LNCAP (cell line): ENCODE results near the gene NDUFB10.

Experiments used
- TF ChIP-seq, protein P1 (sequence below): fragments of 450-650 bp; IDR thresholded peaks from 2 replicates; pipeline ENCODE4 v1.5.1; 2017; ENCODE audit warnings: mild to moderate bottlenecking

The NDUFB10 gene

DNA sequence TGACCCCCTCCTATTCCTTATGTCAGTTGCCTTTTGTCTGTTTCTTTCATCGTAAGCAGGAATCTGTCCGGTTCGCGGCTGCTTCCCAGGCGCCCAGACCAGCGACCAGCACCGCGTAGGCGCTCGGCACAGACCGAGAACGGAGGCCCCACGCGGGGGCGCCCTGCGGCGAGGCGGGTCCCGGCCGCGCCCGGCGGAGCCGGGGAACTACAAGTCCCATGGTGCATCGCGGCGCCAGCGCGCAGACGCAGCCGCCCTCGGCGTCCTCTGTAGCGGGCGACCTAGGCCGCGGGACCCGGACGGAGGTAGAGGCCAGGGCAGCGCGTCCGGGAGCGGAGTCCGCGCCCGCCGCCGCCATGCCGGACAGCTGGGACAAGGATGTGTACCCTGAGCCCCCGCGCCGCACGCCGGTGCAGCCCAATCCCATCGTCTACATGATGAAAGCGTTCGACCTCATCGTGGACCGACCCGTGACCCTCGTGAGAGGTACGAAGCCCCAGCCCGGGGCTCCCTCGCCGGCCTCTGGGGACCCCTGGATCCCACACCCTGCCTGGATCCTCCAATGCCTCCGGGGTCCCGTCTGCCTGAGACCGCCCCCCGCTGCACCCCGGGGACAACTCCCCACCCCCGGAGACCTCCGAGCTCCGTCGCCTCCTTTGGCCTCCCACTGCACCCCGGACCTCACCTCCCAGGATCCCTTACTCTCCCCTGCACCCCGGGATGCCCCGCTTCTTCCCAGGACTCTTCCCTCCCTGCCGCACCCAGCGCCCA lies at the start of gene NDUFB10:
Gene NDUFB10 (plus strand): TSS at position 270 of the 771 bp plus-strand sequence. CDS start 87 bp downstream, at position 357.
- TF ChIP-seq, protein P1, sequence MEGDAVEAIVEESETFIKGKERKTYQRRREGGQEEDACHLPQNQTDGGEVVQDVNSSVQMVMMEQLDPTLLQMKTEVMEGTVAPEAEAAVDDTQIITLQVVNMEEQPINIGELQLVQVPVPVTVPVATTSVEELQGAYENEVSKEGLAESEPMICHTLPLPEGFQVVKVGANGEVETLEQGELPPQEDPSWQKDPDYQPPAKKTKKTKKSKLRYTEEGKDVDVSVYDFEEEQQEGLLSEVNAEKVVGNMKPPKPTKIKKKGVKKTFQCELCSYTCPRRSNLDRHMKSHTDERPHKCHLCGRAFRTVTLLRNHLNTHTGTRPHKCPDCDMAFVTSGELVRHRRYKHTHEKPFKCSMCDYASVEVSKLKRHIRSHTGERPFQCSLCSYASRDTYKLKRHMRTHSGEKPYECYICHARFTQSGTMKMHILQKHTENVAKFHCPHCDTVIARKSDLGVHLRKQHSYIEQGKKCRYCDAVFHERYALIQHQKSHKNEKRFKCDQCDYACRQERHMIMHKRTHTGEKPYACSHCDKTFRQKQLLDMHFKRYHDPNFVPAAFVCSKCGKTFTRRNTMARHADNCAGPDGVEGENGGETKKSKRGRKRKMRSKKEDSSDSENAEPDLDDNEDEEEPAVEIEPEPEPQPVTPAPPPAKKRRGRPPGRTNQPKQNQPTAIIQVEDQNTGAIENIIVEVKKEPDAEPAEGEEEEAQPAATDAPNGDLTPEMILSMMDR: peak; percentile 90

DNA sequence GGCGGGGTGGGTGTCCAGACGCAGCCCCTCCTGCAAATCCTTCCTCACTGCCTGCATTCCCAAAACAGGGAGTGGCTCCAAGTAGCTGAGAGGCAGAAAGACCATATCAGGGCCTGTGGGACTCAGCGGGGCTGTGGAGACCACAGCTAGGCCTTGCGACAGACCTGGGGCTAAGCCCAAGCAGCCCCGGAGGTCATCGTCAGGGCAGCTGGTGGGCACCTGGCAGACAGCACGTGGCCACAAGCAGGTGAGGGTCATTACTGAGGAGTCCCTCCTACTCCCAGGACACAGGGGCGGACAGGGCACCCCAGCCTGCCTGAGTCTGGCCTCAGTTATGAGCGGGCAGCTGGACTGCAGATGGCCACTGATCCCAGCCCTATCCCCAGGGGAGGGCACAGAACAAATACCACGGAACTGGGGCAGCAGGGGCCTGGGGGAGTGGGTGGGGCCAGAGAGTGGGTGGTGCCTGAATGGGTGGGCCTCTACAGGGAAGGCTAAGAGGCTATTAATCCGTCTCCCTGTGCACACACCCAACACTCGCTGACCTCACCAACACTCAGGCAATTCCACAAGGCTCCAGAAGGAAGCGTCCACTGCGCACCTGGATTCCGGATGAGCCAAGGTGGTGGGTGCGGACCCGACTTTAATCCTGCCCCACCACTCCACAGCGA lies 49.6 kb upstream of the NDUFB10 start:
- TF ChIP-seq, protein P1: no peak

DNA sequence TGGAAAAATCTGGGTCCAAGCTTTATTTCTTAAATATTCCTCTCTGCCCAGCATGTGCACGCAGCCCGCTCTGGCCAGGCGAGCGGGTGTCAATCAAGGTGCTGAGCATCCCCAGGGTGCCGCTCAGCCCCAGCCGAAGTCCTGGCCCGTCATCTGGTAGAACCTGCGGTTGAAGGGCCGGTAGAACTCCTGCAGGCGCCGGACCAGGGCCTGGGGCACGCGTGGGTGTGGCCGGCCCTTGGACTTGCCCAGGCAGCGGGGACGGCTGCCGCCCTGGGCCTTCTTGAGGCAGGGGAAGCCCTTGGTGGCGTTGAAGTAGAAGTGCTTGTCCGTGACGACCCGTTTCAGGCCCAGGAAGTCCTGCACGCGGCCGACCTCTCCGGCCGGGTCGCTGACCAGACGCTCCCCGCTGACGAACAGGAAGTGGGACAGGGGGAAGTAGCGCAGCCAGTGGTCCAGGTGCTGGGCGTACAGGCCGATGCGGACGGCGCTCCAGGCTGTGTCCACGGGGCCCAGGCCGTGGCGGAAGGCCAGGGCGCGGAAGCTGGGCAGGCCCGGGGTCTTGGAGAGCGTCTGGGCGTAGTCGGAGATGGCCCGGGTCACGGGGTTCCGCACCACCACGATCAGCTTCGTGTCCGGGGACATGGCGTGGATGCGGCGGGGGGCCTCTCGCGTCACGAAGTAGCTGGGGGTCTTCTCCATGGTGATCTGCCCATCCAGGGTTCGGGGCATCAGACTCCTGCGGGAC lies 47.7 kb upstream of the NDUFB10 start:
- TF ChIP-seq, protein P1: no peak

DNA sequence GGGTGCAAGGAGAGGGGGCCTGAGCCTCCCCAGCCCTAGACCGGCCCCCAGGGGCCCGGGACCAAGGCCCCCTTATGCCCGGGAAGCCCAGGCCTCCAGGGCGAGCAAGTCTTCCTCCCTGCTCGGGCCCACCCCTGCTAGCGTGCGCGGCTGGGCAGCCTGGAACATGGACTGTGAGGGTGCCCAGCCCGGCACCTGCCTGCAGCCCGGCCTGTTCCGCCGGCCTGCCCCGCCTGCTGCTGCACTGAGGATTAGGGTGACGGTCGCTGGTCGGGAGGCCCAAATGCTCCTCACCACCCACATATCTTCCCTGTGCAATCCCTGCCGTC lies 47.2 kb upstream of the NDUFB10 start:
- TF ChIP-seq, protein P1: no peak

DNA sequence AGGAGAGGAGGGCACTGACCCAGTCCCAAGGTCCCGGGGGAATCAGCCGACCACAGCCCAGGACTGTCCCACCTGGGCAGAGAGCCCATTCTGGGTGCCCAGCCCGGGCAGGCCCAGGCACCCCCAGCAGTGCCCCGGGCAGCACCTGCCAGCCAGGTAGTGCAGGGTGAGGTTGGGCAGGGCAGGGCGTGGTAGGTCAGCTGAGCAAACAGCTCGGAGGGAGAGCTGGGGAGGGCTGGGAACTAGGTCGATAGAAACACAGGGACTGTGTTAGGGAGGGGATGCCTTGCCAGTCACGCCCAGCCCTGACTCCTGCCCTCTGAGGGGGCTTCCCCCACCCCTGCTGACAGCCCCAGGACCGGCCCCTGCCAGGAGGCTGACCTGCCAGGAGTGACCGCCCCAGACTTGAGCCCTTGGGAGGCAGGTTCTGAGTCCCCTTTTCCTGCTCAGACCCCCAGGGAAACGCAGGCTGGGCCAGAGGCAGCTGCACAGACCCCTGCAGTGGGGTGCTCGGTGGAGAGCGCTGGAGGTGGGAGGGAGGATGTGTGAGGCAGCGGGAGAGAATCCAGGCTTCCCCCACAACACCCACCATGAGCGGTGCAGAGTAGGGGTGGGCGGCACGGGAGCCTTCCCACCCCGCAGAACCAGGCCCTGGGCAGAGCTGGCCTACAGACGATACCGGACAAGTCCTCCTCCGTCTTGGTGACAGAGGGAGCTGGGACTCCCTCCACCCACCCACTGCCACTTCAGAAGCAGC lies 45.8 kb upstream of the NDUFB10 start:
- TF ChIP-seq, protein P1: no peak

DNA sequence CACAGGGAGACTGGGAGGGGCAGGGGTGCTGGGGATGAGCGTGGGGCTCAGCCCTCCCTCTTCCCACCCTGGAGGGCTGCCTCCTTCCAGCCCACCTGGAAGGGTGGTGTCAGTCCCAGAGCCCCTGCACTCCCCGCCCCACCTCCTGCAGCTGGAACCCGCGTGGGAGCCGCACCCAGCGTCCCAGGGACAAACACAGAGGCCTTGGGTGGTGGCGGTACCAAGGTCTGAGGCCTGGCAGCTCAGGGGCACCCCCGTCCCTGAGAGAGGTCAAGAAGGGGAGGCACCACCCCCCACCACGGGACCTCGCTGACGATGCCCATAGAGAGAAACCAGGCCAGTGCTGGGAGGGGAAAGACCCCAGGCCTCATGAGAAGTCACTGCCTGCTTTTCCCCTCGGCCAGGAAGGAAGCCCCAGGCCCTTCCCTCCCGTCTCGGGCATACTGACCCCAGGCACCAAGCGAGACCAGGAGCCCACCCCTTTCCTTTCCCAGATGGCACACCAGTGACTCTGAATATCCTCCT lies 45.2 kb upstream of the NDUFB10 start:
- TF ChIP-seq, protein P1: no peak

DNA sequence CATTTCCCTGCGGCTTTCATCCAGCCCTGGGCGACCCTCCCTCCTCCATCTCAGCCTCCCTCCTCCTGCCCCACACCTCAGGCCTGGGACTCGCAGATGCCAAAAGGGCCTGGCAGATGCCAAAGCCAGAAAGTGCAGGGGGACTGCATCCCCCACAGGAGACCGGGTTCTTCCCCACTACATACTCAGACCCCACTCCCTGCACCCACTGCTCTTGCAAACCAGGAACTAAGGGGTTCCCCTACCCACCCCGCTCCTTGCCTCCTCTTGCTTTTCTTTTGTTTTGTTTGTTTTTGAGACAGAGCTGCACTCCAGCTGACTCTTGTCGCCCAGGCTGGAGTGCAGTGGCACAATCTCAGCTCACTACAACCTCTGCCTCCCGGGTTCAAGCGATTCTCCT lies 44.4 kb upstream of the NDUFB10 start:
- TF ChIP-seq, protein P1: no peak
